ENCODE measurements around the gene PIK3R1.

The PIK3R1 gene

GRCh38 chr5:68268852-68269130 lies 53.2 kb downstream of the PIK3R1 start:
- no peak for TF ChIP-seq CTCF (conservative IDR thresholded peaks at IDR 0.05; ENCODE audit: low read depth, low read length)
- H3K4me3 ChIP-seq (ENCODE audit: low read length) = no peak overlapping the region
- DNase-seq (ENCODE audit: low read depth) = no peak

- no peak for DNase-seq (ENCODE audit: low read depth)
- no peak for TF ChIP-seq CTCF (conservative IDR thresholded peaks at IDR 0.05; ENCODE audit: low read depth, low read length)
Observed at GRCh38 chr5:68269820-68270219, 54.3 kb downstream of the PIK3R1 start.

GRCh38 chr5:68270399-68270975 lies 54.9 kb downstream of the PIK3R1 start:
- no peak overlapping the region for H3K4me3 ChIP-seq (ENCODE audit: low read length)
- no peak for TF ChIP-seq CTCF (conservative IDR thresholded peaks at IDR 0.05; ENCODE audit: low read depth, low read length)

More at GRCh38 chr5:68269820-68270219, 54.3 kb downstream of the PIK3R1 start:
- no peak overlapping the region for H3K4me3 ChIP-seq (ENCODE audit: low read length)

GRCh38 chr5:68271124-68271523 lies 55.6 kb downstream of the PIK3R1 start:
- H3K4me3 ChIP-seq (ENCODE audit: low read length) = no peak overlapping the region
- no peak for DNase-seq (ENCODE audit: low read depth)
- no peak for TF ChIP-seq CTCF (conservative IDR thresholded peaks at IDR 0.05; ENCODE audit: low read depth, low read length)

More at GRCh38 chr5:68270399-68270975, 54.9 kb downstream of the PIK3R1 start:
- no peak for DNase-seq (ENCODE audit: low read depth)

- H3K4me3 ChIP-seq (ENCODE audit: low read length) = no peak overlapping the region
- no peak for DNase-seq (ENCODE audit: low read depth)
- peak; percentile 15 for TF ChIP-seq CTCF (conservative IDR thresholded peaks at IDR 0.05; ENCODE audit: low read depth, low read length)
Observed at GRCh38 chr5:68272289-68272688, 56.7 kb downstream of the PIK3R1 start.

GRCh38 chr5:68273717-68274409 lies 58.3 kb downstream of the PIK3R1 start:
- no peak overlapping the region for H3K4me3 ChIP-seq (ENCODE audit: low read length)
- TF ChIP-seq CTCF (conservative IDR thresholded peaks at IDR 0.05; ENCODE audit: low read depth, low read length) = no peak
- no peak for DNase-seq (ENCODE audit: low read depth)
